H4 (cell line): ENCODE results near the gene HOXD4. TPM values are rescaled to one million over a fixed set of nuclear protein-coding genes. Genes with fewer than 3 reads are reported as not detected.

ENCODE experiments used
- DNase-seq: peaks from one replicate; pipeline ENCODE4 v3.0.0-alpha.2; 2015; ENCODE audit warnings: low spot score
- total RNA-seq: library from RNA; depleted of rRNA; stranded (reverse); fragments of >200 nt; shearing (Covaris generic); gene quantifications from 2 replicates; pipeline ENCODE4 v1.2.3, GENCODE V29; 2014; rRNA removed

HOXD4 gene
- total RNA-seq, 1 experiment from 2014 or later = not detected

DNA sequence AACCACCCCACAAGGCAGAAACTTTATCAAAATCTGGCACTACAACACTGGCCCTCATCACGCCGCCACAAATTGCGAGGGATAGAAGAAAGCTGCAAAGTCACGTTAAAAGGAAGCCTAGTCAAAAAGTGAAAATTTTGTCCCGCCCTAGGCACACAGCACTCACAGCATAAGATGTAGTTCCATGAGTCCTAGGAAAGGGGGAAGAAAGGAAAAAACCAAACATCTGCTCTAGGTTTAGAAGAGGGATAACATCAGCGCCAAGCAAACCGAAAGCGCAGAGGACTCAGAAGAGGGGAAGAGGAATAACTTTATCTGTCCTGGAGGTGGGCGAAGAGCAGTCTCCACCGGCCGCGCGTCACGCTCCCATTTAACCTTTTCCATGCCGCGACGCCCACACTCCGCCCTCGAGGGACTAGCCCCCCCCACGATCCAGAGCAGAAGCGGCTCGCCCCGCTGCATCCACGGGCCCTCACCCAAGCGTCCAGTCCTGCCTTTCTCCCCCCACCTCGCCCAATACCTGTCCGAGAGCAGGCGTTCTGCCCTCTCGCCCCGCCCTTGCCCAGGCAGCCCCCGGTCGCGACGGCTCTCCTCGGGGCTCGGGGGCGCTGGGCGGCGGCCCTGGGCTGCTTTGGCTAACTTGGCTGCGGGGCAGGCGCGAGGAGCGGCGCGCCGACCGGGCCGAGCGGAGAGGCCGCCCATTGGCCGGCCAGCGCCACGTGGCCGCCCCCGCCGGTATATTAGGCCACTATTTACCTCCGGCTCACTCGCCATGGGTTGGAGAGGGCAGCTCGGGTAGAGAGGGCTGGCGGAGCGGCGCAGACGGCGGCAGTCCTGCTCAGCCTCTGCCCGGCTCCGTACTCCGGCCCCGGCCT is 36.8 kb downstream of the HOXD4 start, which contains the start of gene HOXD1:
Gene HOXD1, plus strand, starts transcription at position 770 of the 875 bp plus-strand sequence. CDS start 134 bp downstream, outside the sequence.
- no peak for DNase-seq

DNA sequence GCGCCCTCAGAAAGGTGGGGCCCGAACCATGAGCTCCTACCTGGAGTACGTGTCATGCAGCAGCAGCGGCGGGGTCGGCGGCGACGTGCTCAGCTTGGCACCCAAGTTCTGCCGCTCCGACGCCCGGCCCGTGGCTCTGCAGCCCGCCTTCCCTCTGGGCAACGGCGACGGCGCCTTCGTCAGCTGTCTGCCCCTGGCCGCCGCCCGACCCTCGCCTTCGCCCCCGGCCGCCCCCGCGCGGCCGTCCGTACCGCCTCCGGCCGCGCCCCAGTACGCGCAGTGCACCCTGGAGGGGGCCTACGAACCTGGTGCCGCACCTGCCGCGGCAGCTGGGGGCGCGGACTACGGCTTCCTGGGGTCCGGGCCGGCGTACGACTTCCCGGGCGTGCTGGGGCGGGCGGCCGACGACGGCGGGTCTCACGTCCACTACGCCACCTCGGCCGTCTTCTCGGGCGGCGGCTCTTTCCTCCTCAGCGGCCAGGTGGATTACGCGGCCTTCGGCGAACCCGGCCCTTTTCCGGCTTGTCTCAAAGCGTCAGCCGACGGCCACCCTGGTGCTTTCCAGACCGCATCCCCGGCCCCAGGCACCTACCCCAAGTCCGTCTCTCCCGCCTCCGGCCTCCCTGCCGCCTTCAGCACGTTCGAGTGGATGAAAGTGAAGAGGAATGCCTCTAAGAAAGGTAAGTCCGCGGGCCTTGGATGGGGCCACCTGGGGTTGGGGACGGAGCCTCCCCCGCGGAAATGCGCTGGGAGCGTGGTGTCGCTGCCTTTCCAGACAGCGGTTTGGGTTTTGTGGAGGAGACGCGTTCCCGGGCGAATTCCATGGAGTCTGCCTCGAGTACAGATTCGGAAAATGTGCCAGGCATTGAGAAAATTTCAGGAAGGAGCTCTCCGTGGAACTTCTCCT is 37.7 kb downstream of the HOXD4 start:
- DNase-seq = no peak

DNA sequence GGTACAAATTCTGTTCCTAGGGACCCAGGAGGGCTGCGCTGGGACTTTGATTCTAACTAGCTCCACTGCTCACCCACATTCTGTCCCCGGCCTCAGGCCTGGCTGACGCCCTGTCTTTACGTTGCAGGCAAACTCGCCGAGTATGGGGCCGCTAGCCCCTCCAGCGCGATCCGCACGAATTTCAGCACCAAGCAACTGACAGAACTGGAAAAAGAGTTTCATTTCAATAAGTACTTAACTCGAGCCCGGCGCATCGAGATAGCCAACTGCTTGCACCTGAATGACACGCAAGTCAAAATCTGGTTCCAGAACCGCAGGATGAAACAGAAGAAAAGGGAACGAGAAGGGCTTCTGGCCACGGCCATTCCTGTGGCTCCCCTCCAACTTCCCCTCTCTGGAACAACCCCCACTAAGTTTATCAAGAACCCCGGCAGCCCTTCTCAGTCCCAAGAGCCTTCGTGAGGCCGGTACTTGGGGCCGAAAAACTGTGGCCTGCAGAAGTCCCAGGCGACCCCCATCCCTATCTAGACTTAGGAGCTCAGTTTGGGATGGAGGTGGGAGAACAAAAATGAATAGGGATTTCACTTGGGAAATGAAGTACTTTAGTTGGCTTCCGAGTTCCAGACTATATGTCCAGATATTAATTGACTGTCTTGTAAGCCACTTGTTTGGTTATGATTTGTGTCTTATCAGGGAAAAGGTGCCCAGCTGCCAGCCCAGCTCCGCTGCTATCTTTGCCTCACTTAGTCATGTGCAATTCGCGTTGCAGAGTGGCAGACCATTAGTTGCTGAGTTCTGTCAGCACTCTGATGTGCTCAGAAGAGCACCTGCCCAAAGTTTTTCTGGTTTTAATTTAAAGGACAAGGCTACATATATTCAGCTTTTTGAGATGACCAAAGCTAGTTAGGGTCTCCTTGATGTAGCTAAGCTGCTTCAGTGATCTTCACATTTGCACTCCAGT is 38.6 kb downstream of the HOXD4 start:
- DNase-seq = no peak

DNA sequence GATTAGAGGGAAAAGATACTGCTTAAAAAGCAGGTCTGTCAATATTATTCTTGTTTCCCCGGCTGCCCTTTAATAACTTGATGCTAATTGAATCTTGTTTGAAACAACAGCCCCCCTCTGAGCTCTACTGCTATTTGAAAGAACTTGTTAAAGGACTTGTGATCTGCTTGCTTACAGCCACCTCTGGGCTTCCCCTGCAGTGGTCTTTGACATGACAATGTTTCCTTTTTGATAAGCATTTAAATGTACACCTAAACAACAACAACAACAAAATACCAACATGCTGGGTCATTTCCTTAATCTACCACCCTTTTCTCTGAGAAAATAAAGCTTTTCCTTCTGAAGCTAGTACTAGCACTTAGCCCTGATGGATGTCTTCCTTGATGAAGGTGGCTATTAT is 41.0 kb downstream of the HOXD4 start:
- DNase-seq = no peak

DNA sequence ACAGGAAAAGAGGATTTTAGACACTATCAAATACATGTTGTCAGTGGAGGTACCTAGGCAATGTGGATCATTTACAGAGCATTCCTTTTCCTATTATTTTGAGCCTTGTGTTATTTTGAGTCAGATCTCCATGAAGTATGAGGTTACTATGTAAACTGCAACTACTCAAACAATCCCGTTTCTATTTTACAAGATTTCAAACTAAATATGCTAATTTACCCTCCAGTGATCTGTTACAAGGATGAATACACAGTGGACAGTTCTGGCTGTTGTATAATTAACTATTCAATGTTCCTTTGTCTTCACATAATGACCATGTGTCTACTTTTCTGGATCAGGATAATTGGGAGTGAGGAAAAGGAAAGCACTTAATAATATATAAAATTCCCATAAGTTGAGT is 41.7 kb downstream of the HOXD4 start:
- DNase-seq = no peak

DNA sequence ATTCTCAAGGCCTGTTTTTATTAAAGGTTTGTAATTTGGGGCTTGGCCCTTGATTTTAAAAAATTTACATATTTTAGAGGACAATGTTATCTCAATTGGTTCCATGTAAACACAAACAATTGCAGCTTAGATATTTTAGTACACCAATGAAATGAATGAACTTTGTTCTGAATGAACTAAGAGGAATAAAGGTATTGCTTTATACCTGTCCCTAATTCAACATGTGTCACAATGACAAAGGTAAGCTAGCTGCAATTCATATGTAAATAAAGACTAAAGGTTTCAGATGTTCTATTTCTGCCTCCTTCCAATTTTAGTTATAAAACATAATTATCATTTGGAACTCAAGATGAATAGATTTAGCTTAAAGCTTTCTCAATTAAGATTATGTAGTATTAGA is 48.6 kb downstream of the HOXD4 start:
- DNase-seq = no peak

DNA sequence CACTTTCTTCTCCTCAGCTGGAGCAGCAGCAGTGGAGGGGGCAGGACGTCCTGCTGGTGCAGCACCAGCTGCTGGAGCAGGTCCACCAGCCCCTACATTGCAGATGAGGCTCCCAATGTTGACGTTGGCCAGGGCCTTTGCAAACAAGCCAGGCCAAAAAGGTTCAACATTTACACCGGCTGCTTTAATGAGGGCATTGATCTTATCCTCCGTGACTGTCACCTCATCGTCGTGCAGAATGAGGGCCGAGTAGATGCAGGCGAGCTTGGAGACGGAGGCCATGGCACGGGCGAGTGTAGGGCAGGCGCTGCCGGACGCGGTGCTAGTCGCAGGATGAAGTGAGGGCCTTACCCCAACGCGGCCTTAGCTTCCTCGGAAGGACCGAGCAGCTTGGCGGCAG is 49.6 kb downstream of the HOXD4 start:
- DNase-seq = no peak

DNA sequence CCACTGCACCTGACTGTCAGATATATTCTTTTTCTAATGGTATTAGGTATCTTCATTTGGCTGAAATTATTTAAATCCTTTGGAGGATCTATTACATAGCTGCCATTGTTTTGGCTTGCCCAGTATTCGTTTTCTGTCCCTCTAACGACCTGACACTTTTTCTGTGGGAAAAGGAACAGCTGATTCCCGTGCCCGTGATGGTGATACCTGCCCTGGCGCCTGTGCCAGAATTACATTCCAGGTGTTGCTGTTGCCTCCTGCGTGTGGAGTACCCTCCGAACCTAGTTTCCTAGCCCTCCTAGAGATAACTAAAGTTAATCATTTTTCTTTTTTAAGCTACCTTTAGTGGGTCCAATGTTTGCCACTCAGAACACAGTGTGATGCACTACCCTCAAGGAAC is 51.1 kb downstream of the HOXD4 start:
- DNase-seq = no peak

Other genes starting within 250 kb of the HOXD4 start
- 9.4 and 19.8 TPM in 2 replicates for gene LNPK, start 149.3 kb upstream of the HOXD4 start, total RNA-seq
- gene EVX2, start 67.6 kb upstream of the HOXD4 start, total RNA-seq = not detected in 2 replicates
- 3.1 and 4.8 TPM in 2 replicates for gene HOXD13, start 58.8 kb upstream of the HOXD4 start, total RNA-seq
- gene HOXD12, start 51.8 kb upstream of the HOXD4 start, total RNA-seq = not detected in 2 replicates
- not detected in 2 replicates for gene HOXD11, start 44.3 kb upstream of the HOXD4 start, total RNA-seq
- not detected in 2 replicates for gene HOXD10, start 34.8 kb upstream of the HOXD4 start, total RNA-seq
- gene HOXD9, start 28.8 kb upstream of the HOXD4 start, total RNA-seq = 1.1 and 2.1 TPM in 2 replicates
- not detected in 2 replicates for gene HOXD8, start 21.8 kb upstream of the HOXD4 start, total RNA-seq
- 0.29 and 0.70 TPM in 2 replicates for gene HOXD3, start 5.8 kb downstream of the HOXD4 start, total RNA-seq
- not detected in 2 replicates for gene HOXD1, start 37.1 kb downstream of the HOXD4 start, total RNA-seq
- 31.7 and 55.3 TPM in 2 replicates for gene MTX2, start 117.9 kb downstream of the HOXD4 start, total RNA-seq